Hepatocyte (in vitro differentiated cells): Measurements from ENCODE around the gene DTNBP1.

Experiments
- EZH2 ChIP-seq: fragments of 200-600 bp; sonication (generic); IDR thresholded peaks from 2 replicates; pipeline ENCODE4 v1.6.1; 2016; ENCODE audit warnings: antibody characterized with exemption, mild to moderate bottlenecking, borderline replicate concordance
- EZH2phosphoT487 ChIP-seq: fragments of 200-600 bp; sonication (generic); IDR thresholded peaks from one replicate; pipeline ENCODE4 v1.6.1; 2018; ENCODE audit warnings: antibody characterized with exemption, mild to moderate bottlenecking, low read depth, moderate library complexity; ENCODE audit not compliant: unreplicated experiment, severe bottlenecking
- TF ChIP-seq, protein P1 (sequence below): fragments of 200-600 bp; sonication (generic); IDR thresholded peaks from 2 replicates; pipeline ENCODE4 v1.5.1; 2016; ENCODE audit warnings: antibody characterized with exemption, mild to moderate bottlenecking; ENCODE audit not compliant: poor library complexity

DNA sequence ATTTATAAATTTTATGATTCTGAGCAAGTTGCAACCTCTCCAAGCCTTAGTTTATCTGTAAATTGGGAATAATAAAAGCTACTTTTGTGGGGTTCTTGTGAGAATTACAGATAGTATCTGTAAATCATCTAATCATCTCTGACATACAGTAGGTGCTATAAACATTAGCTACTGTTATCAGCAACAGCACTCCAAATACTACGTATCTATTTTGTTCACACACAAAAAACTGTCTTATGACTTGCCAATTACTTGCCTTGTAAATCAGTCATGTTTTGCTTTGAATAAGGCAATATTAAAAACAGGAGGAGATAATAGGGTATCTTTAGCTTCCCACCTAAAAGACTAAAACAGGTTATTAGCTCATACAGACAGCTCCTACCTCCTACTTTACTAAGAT is 36.7 kb downstream of the DTNBP1 start:
- TF ChIP-seq, protein P1, sequence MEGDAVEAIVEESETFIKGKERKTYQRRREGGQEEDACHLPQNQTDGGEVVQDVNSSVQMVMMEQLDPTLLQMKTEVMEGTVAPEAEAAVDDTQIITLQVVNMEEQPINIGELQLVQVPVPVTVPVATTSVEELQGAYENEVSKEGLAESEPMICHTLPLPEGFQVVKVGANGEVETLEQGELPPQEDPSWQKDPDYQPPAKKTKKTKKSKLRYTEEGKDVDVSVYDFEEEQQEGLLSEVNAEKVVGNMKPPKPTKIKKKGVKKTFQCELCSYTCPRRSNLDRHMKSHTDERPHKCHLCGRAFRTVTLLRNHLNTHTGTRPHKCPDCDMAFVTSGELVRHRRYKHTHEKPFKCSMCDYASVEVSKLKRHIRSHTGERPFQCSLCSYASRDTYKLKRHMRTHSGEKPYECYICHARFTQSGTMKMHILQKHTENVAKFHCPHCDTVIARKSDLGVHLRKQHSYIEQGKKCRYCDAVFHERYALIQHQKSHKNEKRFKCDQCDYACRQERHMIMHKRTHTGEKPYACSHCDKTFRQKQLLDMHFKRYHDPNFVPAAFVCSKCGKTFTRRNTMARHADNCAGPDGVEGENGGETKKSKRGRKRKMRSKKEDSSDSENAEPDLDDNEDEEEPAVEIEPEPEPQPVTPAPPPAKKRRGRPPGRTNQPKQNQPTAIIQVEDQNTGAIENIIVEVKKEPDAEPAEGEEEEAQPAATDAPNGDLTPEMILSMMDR: no peak
- TF ChIP-seq EZH2 (no peak), EZH2phosphoT487 (no peak)
